GM23338 (cell line): ENCODE results near the gene DECR2. TPM values are rescaled to one million over a fixed set of nuclear protein-coding genes. Genes with fewer than 3 reads are reported as not detected.

Experiments
- ATAC-seq: fragments of 200-7000 bp; cut with Tn5 transposase; 3 replicates; pipeline ENCODE4 v1.9.1; 2020
- DNase-seq: peaks from one replicate; pipeline ENCODE4 v3.0.0-alpha.2; 2015; ENCODE audit warnings: low spot score
- H2AFZ ChIP-seq: fragments of 200-600 bp; sonication (generic); 2 replicates; pipeline ENCODE4 v1.8.0; 2016; ENCODE audit warnings: antibody characterized with exemption, mild to moderate bottlenecking, moderate library complexity
- H3F3A ChIP-seq: fragments of 200-600 bp; sonication (generic); replicated peaks from 2 replicates; pipeline ENCODE4 v1.8.0; 2017; ENCODE audit warnings: antibody characterized with exemption, mixed run types, low read depth
- H3K27ac ChIP-seq: fragments of 200-600 bp; sonication (generic); 2 replicates; pipeline ENCODE4 v1.6.1; 2016; ENCODE audit warnings: low read depth
- H3K27me3 ChIP-seq: fragments of 200-600 bp; sonication (generic); 2 replicates; pipeline ENCODE4 v1.8.0; 2016; ENCODE audit warnings: mild to moderate bottlenecking, mixed run types, moderate library complexity; ENCODE audit not compliant: insufficient read depth
- H3K36me3 ChIP-seq: fragments of 200-600 bp; sonication (generic); 2 replicates; pipeline ENCODE4 v1.8.0; 2016; ENCODE audit warnings: mild to moderate bottlenecking; ENCODE audit not compliant: insufficient read depth
- H3K4me1 ChIP-seq: fragments of 200-600 bp; sonication (generic); 2 replicates; pipeline ENCODE4 v1.8.0; 2016; ENCODE audit warnings: mild to moderate bottlenecking, moderate library complexity; ENCODE audit not compliant: insufficient read depth
- H3K4me2 ChIP-seq: fragments of 200-600 bp; sonication (generic); 2 replicates; pipeline ENCODE4 v1.7.1; 2017; ENCODE audit warnings: mixed run types
- H3K4me3 ChIP-seq: fragments of 200-600 bp; sonication (generic); 2 replicates; pipeline ENCODE4 v1.6.1; 2016; ENCODE audit warnings: mixed run types
- H3K79me2 ChIP-seq: fragments of 200-600 bp; sonication (generic); replicated peaks from 2 replicates; pipeline ENCODE4 v1.8.0; 2017; ENCODE audit warnings: mild to moderate bottlenecking; ENCODE audit not compliant: insufficient read depth
- H3K9me2 ChIP-seq: fragments of 200-600 bp; sonication (generic); 2 replicates; pipeline ENCODE4 v1.8.0; 2017; ENCODE audit not compliant: insufficient read depth
- H4K20me1 ChIP-seq: fragments of 200-600 bp; sonication (generic); replicated peaks from 2 replicates; pipeline ENCODE4 v1.8.0; 2017; ENCODE audit warnings: mild to moderate bottlenecking; ENCODE audit not compliant: insufficient read depth
- H3K27ac Mint-ChIP-seq: 2 replicates; pipeline ENCODE4 v1.8.0; 2020; ENCODE audit warnings: inconsistent platforms, mild to moderate bottlenecking, moderate library complexity, mixed read lengths
- H3K27me3 Mint-ChIP-seq: 3 replicates; pipeline ENCODE4 v1.8.0; 2022; ENCODE audit warnings: low read depth, mild to moderate bottlenecking, moderate library complexity, mixed read lengths, inconsistent platforms; ENCODE audit not compliant: insufficient read depth, poor library complexity
- H3K36me3 Mint-ChIP-seq: 3 replicates; pipeline ENCODE4 v1.8.0; 2021; ENCODE audit warnings: low read depth, mild to moderate bottlenecking, inconsistent platforms, moderate library complexity, mixed read lengths
- H3K4me1 Mint-ChIP-seq: 3 replicates; pipeline ENCODE4 v1.8.0; 2020; ENCODE audit warnings: mild to moderate bottlenecking, inconsistent platforms, mixed read lengths
- H3K4me3 Mint-ChIP-seq: 3 replicates; pipeline ENCODE4 v1.8.0; 2021; ENCODE audit warnings: moderate library complexity, mild to moderate bottlenecking, inconsistent platforms, mixed read lengths
- H3K9me3 Mint-ChIP-seq: 3 replicates; pipeline ENCODE4 v1.8.0; 2020; ENCODE audit warnings: moderate library complexity, mild to moderate bottlenecking, inconsistent platforms, mixed read lengths
- CREB1 ChIP-seq: fragments of 250-450 bp; sonication (Bioruptor Pico); IDR thresholded peaks from 2 replicates; pipeline ENCODE4 v1.5.0; 2020; ENCODE audit warnings: low read depth, mild to moderate bottlenecking, moderate library complexity
- CTCF ChIP-seq, 2 experiments: fragments of 200-600 bp in 1 of 2; sonication (generic) in 1 of 2; conservative IDR thresholded peaks; 2 replicates each; pipeline versions ENCODE4 v1.5.1 to v1.6.1; 2016 to 2017; ENCODE audit warnings: antibody characterized with exemption in 2 of 2, low read depth in 2 of 2, mild to moderate bottlenecking in 2 of 2, moderate library complexity in 1 of 2
- ETS1 ChIP-seq: IDR thresholded peaks from 2 replicates; pipeline ENCODE4 v1.6.1; 2016; ENCODE audit warnings: antibody characterized with exemption
- EZH2 ChIP-seq: fragments of 200-600 bp; sonication (generic); IDR thresholded peaks from one replicate; pipeline ENCODE4 v1.8.0; 2017; ENCODE audit warnings: antibody characterized with exemption, mild to moderate bottlenecking, low read depth; ENCODE audit not compliant: unreplicated experiment
- EZH2phosphoT487 ChIP-seq: fragments of 200-600 bp; sonication (generic); IDR thresholded peaks from one replicate; pipeline ENCODE4 v1.8.1; 2018; ENCODE audit warnings: antibody characterized with exemption; ENCODE audit not compliant: unreplicated experiment
- POLR2AphosphoS5 ChIP-seq: IDR thresholded peaks from 2 replicates; pipeline ENCODE4 v1.6.1; 2016; ENCODE audit warnings: antibody characterized with exemption, low read depth
- REST ChIP-seq: IDR thresholded peaks from one replicate; pipeline ENCODE4 v1.6.1; 2018; ENCODE audit warnings: antibody characterized with exemption; ENCODE audit not compliant: unreplicated experiment
- STAT1 ChIP-seq: IDR thresholded peaks from one replicate; pipeline ENCODE4 v1.6.1; 2016; ENCODE audit warnings: antibody characterized with exemption; ENCODE audit not compliant: unreplicated experiment
- ZNF114 ChIP-seq: fragments of 250-450 bp; sonication (Bioruptor Pico); IDR thresholded peaks from 2 replicates; pipeline ENCODE4 v1.5.0; 2020; ENCODE audit warnings: mild to moderate bottlenecking, moderate library complexity
- ZNF331 ChIP-seq: fragments of 250-450 bp; sonication (Bioruptor Pico); IDR thresholded peaks from 2 replicates; pipeline ENCODE4 v1.5.0; 2020; ENCODE audit warnings: low read depth, mild to moderate bottlenecking, moderate library complexity
- ZNF462 ChIP-seq: fragments of 250-450 bp; sonication (Bioruptor Pico); IDR thresholded peaks from 2 replicates; pipeline ENCODE4 v1.5.0; 2020; ENCODE audit warnings: mild to moderate bottlenecking, moderate library complexity
- polyA plus RNA-seq: library from polyadenylated mRNA; unstranded; fragments of >200 nt; fragmentation: Nextera tagmentation; extraction: Ambion mirVana; gene quantifications from 2 replicates; pipeline ENCODE4 v1.2.1, GENCODE V29; 2016
- total RNA-seq: library from RNA; depleted of rRNA; stranded (reverse); fragments of >200 nt; shearing (Covaris generic); gene quantifications from 2 replicates; pipeline ENCODE4 v1.2.3, GENCODE V29; 2014

The DECR2 gene
- total and polyA plus RNA-seq, 2 experiments from 2014 or later: 20.3 to 26.9 TPM

GRCh38 chr16:430904-431303 is 29.2 kb downstream of the DECR2 start:
- Histone ChIP-seq H3K79me2 (peaks cover 57% of the 10 kb centered on the region), H2AFZ (no peak overlapping the region), H3K36me3 (no peaks in the 10 kb centered on the region), H3K27me3 (peaks cover 16% of the 10 kb centered on the region), H3K27ac (no peak overlapping the region), H3K4me2 (no peak overlapping the region), H3K4me3 (no peak overlapping the region), H3K9me2 (no peaks in the 10 kb centered on the region), H3F3A (0 out of 2 replicates have a peak, but pooled peaks cover 3% of the 10 kb centered on the region), H4K20me1 (peaks cover 26% of the 10 kb centered on the region), H3K4me1 (peaks cover 4% of the 10 kb centered on the region; the same call in 1 of the 2 replicates)
- H3K4me1 Mint-ChIP-seq: peaks cover 7% of the 10 kb centered on the region
- no peak overlapping the region for H3K4me3 Mint-ChIP-seq
- H3K27me3 Mint-ChIP-seq: peaks cover 17% of the 10 kb centered on the region
- H3K27ac Mint-ChIP-seq: peak overlapping the region; percentile 8; the same call in 1 of the 2 replicates
- H3K9me3 Mint-ChIP-seq: no peaks in the 10 kb centered on the region
- no peak for TF ChIP-seq EZH2phosphoT487
- no peak for TF ChIP-seq ZNF462
- TF ChIP-seq ZNF114 (CRISPR knock-in tag): no peak
- TF ChIP-seq STAT1: no peak
- TF ChIP-seq REST: no peak
- TF ChIP-seq POLR2AphosphoS5: no peak
- no peak for TF ChIP-seq EZH2
- TF ChIP-seq ZNF331 (CRISPR knock-in tag): no peak
- TF ChIP-seq CREB1 (CRISPR knock-in tag): no peak
- TF ChIP-seq ETS1: no peak
- no peak for TF ChIP-seq CTCF (conservative IDR thresholded peaks at IDR 0.05; ENCODE audit: low read depth in 2 of 2)
- H3K36me3 Mint-ChIP-seq: peaks cover 13% of the 10 kb centered on the region
- ATAC-seq: no peak
- DNase-seq: no peak
